Endometrium (tissue), 2 donors: ENCODE results near the gene PPM1J.
"Not testable (repeated sequence)": the region's sequence is repeated elsewhere in the genome, so short reads cannot be mapped to it uniquely, and the experiment has no call there.

Experiments used
- FAIRE-seq: peaks from 2 replicates; lab custom pipeline; 2012; peaks lifted over from hg19 to GRCh38; lab: Jason Lieb, UNC
- donor health status: control.
- donor health status: control.

PPM1J gene

GRCh38 chr1:112721966-112722524 lies 6.9 kb upstream of the PPM1J start:
- no peak for FAIRE-seq

- not testable (repeated sequence) for FAIRE-seq
Measured at GRCh38 chr1:112721294-112721693, 6.2 kb upstream of the PPM1J start.

- no peak for FAIRE-seq
Measured at GRCh38 chr1:112720800-112721199, 5.7 kb upstream of the PPM1J start.

GRCh38 chr1:112719706-112720105 lies 4.6 kb upstream of the PPM1J start:
- no peak for FAIRE-seq

GRCh38 chr1:112718691-112719418 lies 3.7 kb upstream of the PPM1J start:
- FAIRE-seq: no peak

GRCh38 chr1:112717263-112717873 lies 2.2 kb upstream of the PPM1J start:
- FAIRE-seq: no peak

GRCh38 chr1:112716133-112716720 lies 1.1 kb upstream of the PPM1J start:
- FAIRE-seq: no peak

GRCh38 chr1:112714313-112715263 lies 544 bp downstream of the PPM1J start:
- FAIRE-seq: no peak

GRCh38 chr1:112713466-112714312 lies 1.4 kb downstream of the PPM1J start:
- no peak for FAIRE-seq

- FAIRE-seq: no peak
Measured at GRCh38 chr1:112712701-112713128, 2.4 kb downstream of the PPM1J start.

GRCh38 chr1:112712191-112712590 lies 2.9 kb downstream of the PPM1J start:
- no peak for FAIRE-seq

- FAIRE-seq: no peak
Measured at GRCh38 chr1:112711670-112712069, 3.5 kb downstream of the PPM1J start.

- FAIRE-seq: no peak
Measured at GRCh38 chr1:112711041-112711440, 4.1 kb downstream of the PPM1J start.

- FAIRE-seq: no peak
Measured at GRCh38 chr1:112710586-112710985, 4.5 kb downstream of the PPM1J start.

- no peak for FAIRE-seq
Measured at GRCh38 chr1:112710159-112710558, 5.0 kb downstream of the PPM1J start.

- FAIRE-seq: no peak
Measured at GRCh38 chr1:112708489-112708888, 6.6 kb downstream of the PPM1J start.

GRCh38 chr1:112708002-112708448 lies 7.1 kb downstream of the PPM1J start:
- FAIRE-seq: no peak

GRCh38 chr1:112707221-112708001 lies 7.7 kb downstream of the PPM1J start:
- FAIRE-seq: no peak

GRCh38 chr1:112706505-112707220 lies 8.5 kb downstream of the PPM1J start, which contains the start of gene RHOC:
Gene RHOC (minus strand): TSS chr1:112707127. CDS start chr1:112703799, 3,328 bp downstream.
- FAIRE-seq: no peak
